HCT116 (cell line): Measurements from ENCODE around the gene RTF2. TPM values are rescaled to one million over a fixed set of nuclear protein-coding genes. Genes with fewer than 3 reads are reported as not detected.

Experiments
- ATAC-seq: fragments of 200-7000 bp; cut with Tn5 transposase; 2 replicates; pipeline ENCODE4 v1.9.1; 2020; ENCODE audit warnings: mild to moderate bottlenecking, moderate library complexity
- BruUV-seq: library from RNA; stranded (reverse); fragments of 400-500 nt; replicated peaks from 2 replicates; lab custom pipeline; 2021; lab: Mats Ljungman, UMichigan
- CTCF ChIA-PET: fragments of 300-600 bp; sonication (Branson Sonifier 250); formaldehyde crosslinking; loops from one replicate; lab custom pipeline; 2021; ENCODE audit warnings: antibody characterized with exemption; lab: Charles Lee
- POLR2A ChIA-PET: fragments of 300-600, 350-600 bp; sonication (Branson Sonifier 250); formaldehyde crosslinking; loops from one replicate; lab custom pipeline; 2021; ENCODE audit warnings: antibody characterized with exemption; lab: Charles Lee
- RAD21 ChIA-PET, 2 experiments: fragments of 300-600 bp; sonication (Branson Sonifier 250); formaldehyde crosslinking; loops; one replicate each; lab custom pipeline; 2023; ENCODE audit warnings: low total read pairs in 2 of 2; ENCODE audit not compliant: uncharacterized antibody in 2 of 2, unreplicated experiment in 2 of 2, low non-redundant PET in 1 of 2; lab: Charles Lee
- DNase-seq: peaks from one replicate; pipeline ENCODE4 v3.0.0-alpha.2; 2010; ENCODE audit warnings: low read depth, low spot score
- H2AFZ ChIP-seq: fragments of 200-600 bp; shearing (Covaris generic), sonication (generic); 2 replicates; pipeline ENCODE4 v1.6.1; 2017; ENCODE audit warnings: low read depth, mixed run types, mixed read lengths, antibody characterized with exemption, low read length; ENCODE audit not compliant: poor library complexity, severe bottlenecking
- H3K27ac ChIP-seq: 2 replicates; pipeline ENCODE4 v1.5.1; 2012; ENCODE audit warnings: low read depth, low read length
- H3K27me3 ChIP-seq: fragments of 200-600 bp; sonication (generic); 2 replicates; pipeline ENCODE4 v1.6.1; 2016; ENCODE audit warnings: mixed run types, low read length, mixed read lengths; ENCODE audit not compliant: insufficient read depth
- H3K36me3 ChIP-seq, 2 experiments: fragments of 200-500 bp in 1 of 2; fragments of 200-600 bp in 1 of 2; sonication (Bioruptor generic) in 1 of 2; sonication (generic) in 1 of 2; 2 replicates each; pipeline versions ENCODE4 v1.5.1 to v1.6.1; 2014 to 2016; ENCODE audit warnings: low read length in 2 of 2, inconsistent platforms in 1 of 2, mixed read lengths in 1 of 2, mixed run types in 1 of 2; ENCODE audit not compliant: insufficient read depth in 2 of 2, control insufficient read depth in 1 of 2
- H3K4me1 ChIP-seq, 2 experiments: fragments of 200-600 bp in 1 of 2; sonication (generic) in 1 of 2; 2 replicates each; pipeline versions ENCODE4 v1.5.1 to v1.6.1; 2012 to 2017; ENCODE audit warnings: low read length in 2 of 2, inconsistent platforms in 1 of 2, mild to moderate bottlenecking in 1 of 2, mixed read lengths in 1 of 2, mixed run types in 1 of 2, moderate library complexity in 1 of 2; ENCODE audit not compliant: insufficient read depth in 2 of 2, control insufficient read depth in 1 of 2
- H3K4me2 ChIP-seq: fragments of 200-600 bp; sonication (generic); 2 replicates; pipeline ENCODE4 v1.6.1; 2017; ENCODE audit warnings: mixed run types, low read length, mixed read lengths
- H3K4me3 ChIP-seq, 2 experiments: fragments of 200-600 bp in 1 of 2; sonication (generic) in 1 of 2; replicated peaks in 1 of 2; 2 replicates each; pipeline ENCODE4 v1.5.1; 2011 to 2016; ENCODE audit warnings: low read length in 2 of 2, control low read depth in 1 of 2, low read depth in 1 of 2, mild to moderate bottlenecking in 1 of 2, mixed read lengths in 1 of 2, mixed run types in 1 of 2
- H3K79me2 ChIP-seq: fragments of 200-600 bp; sonication (generic); 2 replicates; pipeline ENCODE4 v1.6.1; 2017; ENCODE audit warnings: mild to moderate bottlenecking, mixed run types, low read length, moderate library complexity, mixed read lengths; ENCODE audit not compliant: insufficient read depth
- H3K9ac ChIP-seq: fragments of 200-600 bp; sonication (generic); 2 replicates; pipeline ENCODE4 v1.6.1; 2016; ENCODE audit warnings: low read length, mixed read lengths
- H3K9me2 ChIP-seq: fragments of 200-600 bp; sonication (generic), shearing (Covaris generic); 2 replicates; pipeline ENCODE4 v1.6.1; 2017; ENCODE audit warnings: mixed run types, mild to moderate bottlenecking, moderate library complexity; ENCODE audit not compliant: insufficient read depth
- H3K9me3 ChIP-seq, 2 experiments: fragments of 200-500 bp in 1 of 2; fragments of 200-600 bp in 1 of 2; sonication (Bioruptor generic) in 1 of 2; sonication (generic) in 1 of 2; 2 replicates each; pipeline ENCODE4 v1.6.1; 2014 to 2017; ENCODE audit warnings: low read length in 2 of 2, mixed read lengths in 2 of 2, inconsistent platforms in 1 of 2, low read depth in 1 of 2, mild to moderate bottlenecking in 1 of 2, mixed run types in 1 of 2, moderate library complexity in 1 of 2; ENCODE audit not compliant: control insufficient read depth in 1 of 2, insufficient read depth in 1 of 2
- H4K20me1 ChIP-seq: fragments of 200-600 bp; sonication (generic), shearing (Covaris generic); 2 replicates; pipeline ENCODE4 v1.6.1; 2017; ENCODE audit warnings: mixed run types, mild to moderate bottlenecking, moderate library complexity; ENCODE audit not compliant: insufficient read depth
- CBX3 ChIP-seq: IDR thresholded peaks from 2 replicates; pipeline ENCODE4 v1.6.1; 2012; ENCODE audit warnings: low read depth
- CEBPB ChIP-seq: IDR thresholded peaks from 2 replicates; pipeline ENCODE4 v1.6.1; 2012; ENCODE audit warnings: low read depth
- ELF1 ChIP-seq: IDR thresholded peaks from 2 replicates; pipeline ENCODE4 v1.6.1; 2012; ENCODE audit warnings: low read depth, borderline replicate concordance
- JUND ChIP-seq: IDR thresholded peaks from 2 replicates; pipeline ENCODE4 v1.6.1; 2012
- POLR2A ChIP-seq: IDR thresholded peaks from 2 replicates; pipeline ENCODE4 v1.7.0; 2011; ENCODE audit warnings: borderline replicate concordance; ENCODE audit not compliant: insufficient read depth, insufficient read length; ENCODE audit errors: extremely low read depth
- POLR2AphosphoS5 ChIP-seq: IDR thresholded peaks from 2 replicates; pipeline ENCODE4 v1.6.1; 2011; ENCODE audit warnings: mild to moderate bottlenecking, low read depth, low read length, moderate library complexity
- SRF ChIP-seq: IDR thresholded peaks from 2 replicates; pipeline ENCODE4 v1.6.1; 2012; ENCODE audit warnings: low read depth
- TCF7L2 ChIP-seq: IDR thresholded peaks from 2 replicates; pipeline ENCODE4 v1.7.0; 2011; ENCODE audit warnings: borderline replicate concordance, inconsistent platforms; ENCODE audit not compliant: insufficient read depth, insufficient read length; ENCODE audit errors: extremely low read depth
- YY1 ChIP-seq: IDR thresholded peaks from 2 replicates; pipeline ENCODE4 v1.6.1; 2011; ENCODE audit warnings: low read length, low read depth, moderate library complexity, mild to moderate bottlenecking; ENCODE audit not compliant: insufficient replicate concordance; ENCODE audit errors: extremely low read depth
- ZBTB33 ChIP-seq: IDR thresholded peaks from 2 replicates; pipeline ENCODE4 v1.6.1; 2011; ENCODE audit warnings: mild to moderate bottlenecking, low read length, moderate library complexity; ENCODE audit not compliant: insufficient replicate concordance; ENCODE audit errors: extremely low read depth
- ZFX ChIP-seq: fragments of 450-650 bp; IDR thresholded peaks from 2 replicates; pipeline ENCODE4 v1.6.1; 2017
- ZNF274 ChIP-seq: fragments of 200-500 bp; sonication (Bioruptor generic); IDR thresholded peaks from 2 replicates; pipeline ENCODE4 v1.6.1; 2014; ENCODE audit warnings: mild to moderate bottlenecking, low read depth, low read length, inconsistent platforms
- intact Hi-C: fragments of 100-400 bp; cut with micrococcal nuclease; formaldehyde crosslinking; loops from 2 replicates; pipeline ENCODE4 v1.10.0; 2022
- total RNA-seq: library from RNA; stranded (reverse); gene quantifications from one replicate; pipeline ENCODE4 v1.2.1, GENCODE V29; 2021; ENCODE audit not compliant: unreplicated experiment

Gene RTF2
- total RNA-seq, 1 experiment from 2014 or later: 73.8 TPM

GRCh38 chr20:56453352-56453751 lies 15.1 kb upstream of the RTF2 start:
- intact Hi-C loops: no loop called here
- no peaks in the 10 kb centered on the region for H3K27me3 ChIP-seq
- H3K9me2 ChIP-seq: no peaks in the 10 kb centered on the region
- H4K20me1 ChIP-seq: no peaks in the 10 kb centered on the region
- DNase-seq: no peak
- ATAC-seq: no peak
- H3K9ac ChIP-seq: no peak overlapping the region
- ChIA-PET POLR2A (no interaction called here), RAD21 (no interaction called here), CTCF (no interaction called here)
- no peaks in the 10 kb centered on the region for H3K36me3 ChIP-seq
- H3K4me1 ChIP-seq: no peaks in the 10 kb centered on the region
- H3K9me3 ChIP-seq: no peaks in the 10 kb centered on the region
- BruUV-seq: no TSS peak
- H3K4me2 ChIP-seq: no peak overlapping the region
- TF ChIP-seq POLR2AphosphoS5 (no peak), TCF7L2 (no peak), ZBTB33 (no peak), YY1 (no peak), SRF (no peak), JUND (no peak), ZNF274 (no peak), ELF1 (no peak), POLR2A (no peak), CBX3 (no peak), ZFX (no peak), CEBPB (no peak)
- no peaks in the 10 kb centered on the region for H3K79me2 ChIP-seq
- H2AFZ ChIP-seq: no peak overlapping the region
- no peak overlapping the region for H3K27ac ChIP-seq
- H3K4me3 ChIP-seq: no peak overlapping the region
